HEK293 (cell line): Measurements from ENCODE around the gene MAGEH1.

Source experiments
- CTCF ChIA-PET: fragments of 350-600 bp; formaldehyde crosslinking; extraction: SDS; loops from one replicate; lab custom pipeline; 2021; ENCODE audit warnings: antibody characterized with exemption; lab: Yijun Ruan, JAX
- POLR2A ChIA-PET: fragments of 300-600 bp; formaldehyde crosslinking; extraction: SDS; loops from one replicate; lab custom pipeline; 2020; ENCODE audit warnings: antibody characterized with exemption, inconsistent platforms; lab: Yijun Ruan, JAX
- H3K27ac ChIP-seq: fragments of 200-500 bp; sonication (Bioruptor generic); 2 replicates; pipeline ENCODE4 v1.5.1; 2014; ENCODE audit warnings: low read depth, low read length, control low read depth, inconsistent platforms; ENCODE audit errors: extremely low read depth
- H3K36me3 ChIP-seq, 2 experiments: fragments of 200-500 bp in 1 of 2; sonication (Bioruptor generic) in 1 of 2; 1 replicate in 1 of 2; 2 replicates in 1 of 2; pipeline ENCODE4 v1.5.1; 2014 to 2017; ENCODE audit warnings: inconsistent platforms in 2 of 2, low read length in 2 of 2; ENCODE audit not compliant: control insufficient read depth in 2 of 2, insufficient read depth in 1 of 2
- H3K4me1 ChIP-seq: fragments of 200-500 bp; sonication (Bioruptor generic); 2 replicates; pipeline ENCODE4 v1.5.1; 2014; ENCODE audit warnings: mild to moderate bottlenecking, low read length, inconsistent platforms; ENCODE audit not compliant: control insufficient read depth, insufficient read depth
- H3K4me3 ChIP-seq: 2 replicates; pipeline ENCODE4 v1.5.1; 2011; ENCODE audit warnings: low read depth, mild to moderate bottlenecking, control low read depth, low read length, moderate library complexity
- H3K9me3 ChIP-seq: fragments of 200-500 bp; sonication (Bioruptor generic); 2 replicates; pipeline ENCODE4 v1.5.1; 2014; ENCODE audit warnings: low read depth, low read length, inconsistent platforms; ENCODE audit not compliant: control insufficient read depth, insufficient read depth
- BCL11B ChIP-seq: fragments of 450-650 bp; formaldehyde crosslinking; IDR thresholded peaks from 2 replicates; pipeline ENCODE4 v1.5.1; 2016; ENCODE audit warnings: low read depth, missing biosample characterization, missing genetic modification characterization
- KLF17 ChIP-seq: fragments of 450-650 bp; formaldehyde crosslinking; IDR thresholded peaks from 2 replicates; pipeline ENCODE4 v1.5.1; 2016; ENCODE audit warnings: missing biosample characterization, missing genetic modification characterization
- PRDM10 ChIP-seq: fragments of 450-650 bp; formaldehyde crosslinking; IDR thresholded peaks from 2 replicates; pipeline ENCODE4 v1.5.1; 2016; ENCODE audit warnings: missing biosample characterization, missing genetic modification characterization
- WT1 ChIP-seq: fragments of 450-650 bp; formaldehyde crosslinking; IDR thresholded peaks from 2 replicates; pipeline ENCODE4 v1.5.1; 2016; ENCODE audit warnings: missing biosample characterization, missing genetic modification characterization
- YY1 ChIP-seq: fragments of 450-650 bp; formaldehyde crosslinking; IDR thresholded peaks from 2 replicates; pipeline ENCODE4 v1.5.1; 2018; ENCODE audit warnings: missing biosample characterization, missing genetic modification characterization
- ZBTB1 ChIP-seq: fragments of 450-650 bp; formaldehyde crosslinking; IDR thresholded peaks from 2 replicates; pipeline ENCODE4 v1.5.1; 2016; ENCODE audit warnings: missing biosample characterization, missing genetic modification characterization
- ZNF148 ChIP-seq: fragments of 450-650 bp; formaldehyde crosslinking; IDR thresholded peaks from 2 replicates; pipeline ENCODE4 v1.5.0; 2017; ENCODE audit warnings: missing biosample characterization, missing genetic modification characterization, borderline replicate concordance
- ZNF184 ChIP-seq: fragments of 450-650 bp; IDR thresholded peaks from 2 replicates; pipeline ENCODE4 v1.5.1; 2018; ENCODE audit warnings: missing biosample characterization, mild to moderate bottlenecking, missing genetic modification characterization
- ZNF24 ChIP-seq: fragments of 450-650 bp; formaldehyde crosslinking; IDR thresholded peaks from 2 replicates; pipeline ENCODE4 v1.5.1; 2016; ENCODE audit warnings: missing biosample characterization, missing genetic modification characterization
- ZNF26 ChIP-seq: fragments of 450-650 bp; formaldehyde crosslinking; IDR thresholded peaks from 2 replicates; pipeline ENCODE4 v1.5.1; 2016; ENCODE audit warnings: missing biosample characterization, missing genetic modification characterization
- ZNF311 ChIP-seq: fragments of 450-650 bp; formaldehyde crosslinking; IDR thresholded peaks from 2 replicates; pipeline ENCODE4 v1.5.1; 2017; ENCODE audit warnings: missing biosample characterization, missing genetic modification characterization, borderline replicate concordance
- ZNF501 ChIP-seq: fragments of 450-650 bp; formaldehyde crosslinking; IDR thresholded peaks from 2 replicates; pipeline ENCODE4 v1.5.1; 2016; ENCODE audit warnings: missing biosample characterization, missing genetic modification characterization
- ZNF555 ChIP-seq: fragments of 450-650 bp; formaldehyde crosslinking; conservative IDR thresholded peaks from 2 replicates; pipeline ENCODE4 v1.5.1; 2017; ENCODE audit warnings: missing biosample characterization, mild to moderate bottlenecking, missing genetic modification characterization, inconsistent platforms
- ZNF670 ChIP-seq: fragments of 450-650 bp; formaldehyde crosslinking; IDR thresholded peaks from 2 replicates; pipeline ENCODE4 v1.5.1; 2016; ENCODE audit warnings: missing biosample characterization, missing genetic modification characterization, low read depth
- ZNF768 ChIP-seq: fragments of 450-650 bp; formaldehyde crosslinking; IDR thresholded peaks from 2 replicates; pipeline ENCODE4 v1.5.1; 2018; ENCODE audit warnings: missing biosample characterization, mild to moderate bottlenecking, missing genetic modification characterization
- ZNF791 ChIP-seq: fragments of 450-650 bp; formaldehyde crosslinking; IDR thresholded peaks from 2 replicates; pipeline ENCODE4 v1.5.1; 2016; ENCODE audit warnings: missing biosample characterization, missing genetic modification characterization
- ZNF843 ChIP-seq: fragments of 450-650 bp; formaldehyde crosslinking; IDR thresholded peaks from 2 replicates; pipeline ENCODE4 v1.5.1; 2016; ENCODE audit warnings: missing biosample characterization, missing genetic modification characterization
- TF ChIP-seq, protein P1 (sequence below): fragments of 450-650 bp; formaldehyde crosslinking; IDR thresholded peaks from 2 replicates; pipeline ENCODE4 v1.5.1; 2017; ENCODE audit warnings: missing biosample characterization, missing genetic modification characterization

Gene MAGEH1

GRCh38 chrX:55484948-55485347, 33.0 kb downstream of the MAGEH1 start:
- H3K4me1 ChIP-seq = no peaks in the 10 kb centered on the region
- CTCF ChIA-PET = no interaction called here
- no peak for TF ChIP-seq ZNF555
- no peaks in the 10 kb centered on the region for H3K9me3 ChIP-seq
- H3K4me3 ChIP-seq = no peak overlapping the region
- POLR2A ChIA-PET = no interaction called here
- no peak overlapping the region for H3K27ac ChIP-seq
- no peaks in the 10 kb centered on the region for H3K36me3 ChIP-seq

DNA sequence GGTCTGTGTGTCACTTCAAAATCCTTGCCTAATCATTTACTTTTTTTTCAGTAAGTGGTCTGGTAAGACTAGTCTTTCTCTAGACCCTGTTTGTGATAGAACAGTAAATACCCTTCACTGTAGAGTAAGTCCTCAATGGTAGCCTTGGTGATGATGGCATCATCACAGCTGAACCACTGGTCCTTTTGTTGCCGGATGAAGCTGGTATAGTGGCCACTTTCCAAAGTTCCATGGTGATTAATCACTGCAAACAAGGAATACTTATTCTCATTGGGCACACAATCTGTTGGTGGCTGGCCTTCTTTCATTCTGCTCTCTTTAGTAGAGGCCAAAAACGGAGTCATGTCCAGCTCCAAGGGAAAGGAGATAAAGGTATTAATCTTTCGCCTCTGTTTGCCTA, 34.8 kb downstream of the MAGEH1 start:
- Histone ChIP-seq H3K27ac (no peak overlapping the region), H3K4me1 (no peaks in the 10 kb centered on the region), H3K4me3 (no peak overlapping the region), H3K36me3 (no peaks in the 10 kb centered on the region), H3K9me3 (no peaks in the 10 kb centered on the region)
- ChIA-PET POLR2A (no interaction called here), CTCF (no interaction called here)
- TF ChIP-seq ZNF501 (no peak), ZNF791 (no peak), KLF17 (tag by site-specific recombination) (no peak), WT1 (tag by site-specific recombination) (no peak), ZNF184 (tag by site-specific recombination) (no peak), ZNF670 (tag by site-specific recombination) (no peak), YY1 (tag by site-specific recombination) (no peak), ZBTB1 (tag by site-specific recombination) (no peak), ZNF555 (no peak), PRDM10 (no peak), ZNF24 (tag by site-specific recombination) (no peak), ZNF311 (tag by site-specific recombination) (no peak), ZNF768 (tag by site-specific recombination) (no peak), ZNF148 (no peak), BCL11B (tag by site-specific recombination) (no peak), ZNF843 (tag by site-specific recombination) (no peak), ZNF26 (tag by site-specific recombination) (no peak)
- TF ChIP-seq, protein P1, sequence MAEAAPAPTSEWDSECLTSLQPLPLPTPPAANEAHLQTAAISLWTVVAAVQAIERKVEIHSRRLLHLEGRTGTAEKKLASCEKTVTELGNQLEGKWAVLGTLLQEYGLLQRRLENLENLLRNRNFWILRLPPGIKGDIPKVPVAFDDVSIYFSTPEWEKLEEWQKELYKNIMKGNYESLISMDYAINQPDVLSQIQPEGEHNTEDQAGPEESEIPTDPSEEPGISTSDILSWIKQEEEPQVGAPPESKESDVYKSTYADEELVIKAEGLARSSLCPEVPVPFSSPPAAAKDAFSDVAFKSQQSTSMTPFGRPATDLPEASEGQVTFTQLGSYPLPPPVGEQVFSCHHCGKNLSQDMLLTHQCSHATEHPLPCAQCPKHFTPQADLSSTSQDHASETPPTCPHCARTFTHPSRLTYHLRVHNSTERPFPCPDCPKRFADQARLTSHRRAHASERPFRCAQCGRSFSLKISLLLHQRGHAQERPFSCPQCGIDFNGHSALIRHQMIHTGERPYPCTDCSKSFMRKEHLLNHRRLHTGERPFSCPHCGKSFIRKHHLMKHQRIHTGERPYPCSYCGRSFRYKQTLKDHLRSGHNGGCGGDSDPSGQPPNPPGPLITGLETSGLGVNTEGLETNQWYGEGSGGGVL (tag by site-specific recombination) = no peak
